Measurements from ENCODE around the gene DAPK1. TPM values are rescaled to one million over a fixed set of nuclear protein-coding genes. Genes with fewer than 3 reads are reported as not detected.

The DAPK1 gene
- polyA plus RNA-seq, 1 of the 3 experiments (the other 2 are of a cell fraction): 0.61 TPM

- CTCF ChIA-PET: interaction anchor here (0.7 to 1.8 kb wide), 5 partner anchors 10 to 1217 kb away, joined by 3 to 8 read pairs (median 4); no protein-coding TSS in a partner anchor
- H4K20me1 ChIP-seq (ENCODE audit: insufficient read depth): no peaks in the 10 kb centered on the region
- no peak overlapping the region for H2AFZ ChIP-seq (ENCODE audit: low read depth)
- H3K4me3 ChIP-seq (ENCODE audit: low read depth in 2 of 2, low read length in 1 of 2): no peak overlapping the region
- POLR2A ChIA-PET: no interaction called here
- peaks cover 0 to 10% of the 10 kb centered on the region in 2 experiments; a peak in 2 of 4 replicates for H3K4me1 ChIP-seq (ENCODE audit: control insufficient read depth in 1 of 2, insufficient read depth in 2 of 2, low read depth in 1 of 2, low read length in 1 of 2)
- H3K4me2 ChIP-seq: no peak overlapping the region
- no peaks in the 10 kb centered on the region for H3K79me2 ChIP-seq (ENCODE audit: insufficient read depth)
- H3K9me2 ChIP-seq: no peaks in the 10 kb centered on the region
- H3K36me3 ChIP-seq (replicated peaks in 1 of 2; ENCODE audit: control insufficient read depth in 1 of 2, insufficient read depth in 2 of 2, low read length in 1 of 2): no peaks in the 10 kb centered on the region
- no peak overlapping the region for H3K9ac ChIP-seq
- H3K27me3 ChIP-seq (ENCODE audit: insufficient read depth): no peaks in the 10 kb centered on the region; the same call in 1 of the 2 replicates
- TF ChIP-seq GATA2 (CRISPR knock-in tag; IDR thresholded peaks at IDR 0.05) (0 out of 2 replicates have a peak, but pooled peaks have one; percentile 13), FOXJ3 (CRISPR knock-in tag; IDR thresholded peaks at IDR 0.05) (no peak)
- no peaks in the 10 kb centered on the region for H3F3A ChIP-seq (replicated peaks; ENCODE audit: insufficient read depth)
- WGBS (ENCODE audit: low lambda C conversion rate): 35% methylated on average over 8 of the region's 8 CpGs
- peak overlapping the region in 1 of 2 experiments; percentile 36; a peak in 1 of 4 replicates for H3K27ac ChIP-seq (ENCODE audit: low read depth in 2 of 2, low read length in 1 of 2)
- no peaks in the 10 kb centered on the region for H3K9me3 ChIP-seq
- DNase-seq: peak; percentile 53
Measured at GRCh38 chr9:87650611-87651295, 153.1 kb downstream of the DAPK1 start.

GRCh38 chr9:87651431-87651830 is 153.8 kb downstream of the DAPK1 start:
- no peak overlapping the region for H3K9ac ChIP-seq
- no peaks in the 10 kb centered on the region; the same call in 1 of the 2 replicates for H3K27me3 ChIP-seq (ENCODE audit: insufficient read depth)
- H3K9me2 ChIP-seq: no peaks in the 10 kb centered on the region
- H3K27ac ChIP-seq (ENCODE audit: low read depth in 2 of 2, low read length in 1 of 2): no peak overlapping the region; a peak in 1 of 4 replicates
- no peak for DNase-seq
- no peak overlapping the region for H2AFZ ChIP-seq (ENCODE audit: low read depth)
- no peaks in the 10 kb centered on the region for H3K79me2 ChIP-seq (ENCODE audit: insufficient read depth)
- TF ChIP-seq USF1 (IDR thresholded peaks at IDR 0.05; ENCODE audit: borderline replicate concordance, low read depth): no peak
- no peak for TF ChIP-seq MXI1 (IDR thresholded peaks at IDR 0.05; ENCODE audit: low read depth, low read length)
- no peak for TF ChIP-seq RXRA (IDR thresholded peaks at IDR 0.05; ENCODE audit: borderline replicate concordance, low read depth)
- TF ChIP-seq POLR2AphosphoS5 (IDR thresholded peaks at IDR 0.05; ENCODE audit: low read depth, low read length): no peak
- TF ChIP-seq MEF2A (IDR thresholded peaks at IDR 0.05; ENCODE audit: borderline replicate concordance, low read depth): no peak
- TF ChIP-seq, protein P1, sequence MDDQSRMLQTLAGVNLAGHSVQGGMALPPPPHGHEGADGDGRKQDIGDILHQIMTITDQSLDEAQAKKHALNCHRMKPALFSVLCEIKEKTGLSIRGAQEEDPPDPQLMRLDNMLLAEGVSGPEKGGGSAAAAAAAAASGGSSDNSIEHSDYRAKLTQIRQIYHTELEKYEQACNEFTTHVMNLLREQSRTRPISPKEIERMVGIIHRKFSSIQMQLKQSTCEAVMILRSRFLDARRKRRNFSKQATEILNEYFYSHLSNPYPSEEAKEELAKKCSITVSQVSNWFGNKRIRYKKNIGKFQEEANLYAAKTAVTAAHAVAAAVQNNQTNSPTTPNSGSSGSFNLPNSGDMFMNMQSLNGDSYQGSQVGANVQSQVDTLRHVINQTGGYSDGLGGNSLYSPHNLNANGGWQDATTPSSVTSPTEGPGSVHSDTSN (IDR thresholded peaks at IDR 0.05): no peak
- no peak for TF ChIP-seq CHD2 (IDR thresholded peaks at IDR 0.05; ENCODE audit: low read length, partially characterized antibody)
- TF ChIP-seq, protein P2, sequence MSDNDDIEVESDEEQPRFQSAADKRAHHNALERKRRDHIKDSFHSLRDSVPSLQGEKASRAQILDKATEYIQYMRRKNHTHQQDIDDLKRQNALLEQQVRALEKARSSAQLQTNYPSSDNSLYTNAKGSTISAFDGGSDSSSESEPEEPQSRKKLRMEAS (IDR thresholded peaks at IDR 0.05; ENCODE audit: low read depth): no peak
- TF ChIP-seq, protein P3, sequence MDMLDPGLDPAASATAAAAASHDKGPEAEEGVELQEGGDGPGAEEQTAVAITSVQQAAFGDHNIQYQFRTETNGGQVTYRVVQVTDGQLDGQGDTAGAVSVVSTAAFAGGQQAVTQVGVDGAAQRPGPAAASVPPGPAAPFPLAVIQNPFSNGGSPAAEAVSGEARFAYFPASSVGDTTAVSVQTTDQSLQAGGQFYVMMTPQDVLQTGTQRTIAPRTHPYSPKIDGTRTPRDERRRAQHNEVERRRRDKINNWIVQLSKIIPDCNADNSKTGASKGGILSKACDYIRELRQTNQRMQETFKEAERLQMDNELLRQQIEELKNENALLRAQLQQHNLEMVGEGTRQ (IDR thresholded peaks at IDR 0.05; ENCODE audit: borderline replicate concordance, low read depth, low read length): no peak
- no peak for TF ChIP-seq TAF1 (IDR thresholded peaks at IDR 0.05; ENCODE audit: borderline replicate concordance, low read depth, low read length)
- TF ChIP-seq CTCF (IDR thresholded peaks at IDR 0.05): no peak
- H3F3A ChIP-seq (replicated peaks; ENCODE audit: insufficient read depth): no peaks in the 10 kb centered on the region
- no peak overlapping the region for H3K4me2 ChIP-seq
- no peaks in the 10 kb centered on the region for H4K20me1 ChIP-seq (ENCODE audit: insufficient read depth)
- H3K4me3 ChIP-seq (ENCODE audit: low read depth in 2 of 2, low read length in 1 of 2): no peak overlapping the region
- 73% methylated on average over 10 of the region's 10 CpGs for WGBS (ENCODE audit: low lambda C conversion rate)
- POLR2A ChIA-PET: no interaction called here
- CTCF ChIA-PET: interaction anchor here (0.7 to 1.8 kb wide), 3 partner anchors 12 to 1218 kb away, joined by 3 to 8 read pairs (median 4); no protein-coding TSS in a partner anchor
- no peaks in the 10 kb centered on the region for H3K9me3 ChIP-seq
- H3K4me1 ChIP-seq (ENCODE audit: control insufficient read depth in 1 of 2, insufficient read depth in 2 of 2, low read depth in 1 of 2, low read length in 1 of 2): peaks cover 0 to 10% of the 10 kb centered on the region in 2 experiments; a peak in 2 of 4 replicates
- H3K36me3 ChIP-seq (replicated peaks in 1 of 2; ENCODE audit: control insufficient read depth in 1 of 2, insufficient read depth in 2 of 2, low read length in 1 of 2): no peaks in the 10 kb centered on the region

Data from SK-N-SH (cell line).